Epithelial cell of proximal tubule (primary cell): ENCODE results near the gene EXTL1. TPM values are rescaled to one million over a fixed set of nuclear protein-coding genes. Genes with fewer than 3 reads are reported as not detected.

Source experiments
- DNase-seq: peaks from one replicate; pipeline ENCODE4 v3.0.0-alpha.2; 2011; ENCODE audit warnings: low read depth
- H3K4me3 ChIP-seq: 2 replicates; pipeline ENCODE4 v1.5.1; 2011; ENCODE audit warnings: low read depth, mild to moderate bottlenecking, low read length
- CTCF ChIP-seq: conservative IDR thresholded peaks from 2 replicates; pipeline ENCODE4 v1.5.1; 2012; ENCODE audit warnings: low read depth, mild to moderate bottlenecking, low read length
- total RNA-seq: library from RNA; depleted of rRNA; stranded (reverse); fragments of >200 nt; gene quantifications from 2 replicates; pipeline ENCODE4 v1.2.3, GENCODE V29; 2015

Gene EXTL1
- total RNA-seq, 1 donor from 2014 or later, result 0.12 TPM

- no peak for DNase-seq
- no peak within 1 kb of the TSS for H3K4me3 ChIP-seq
- no peak for TF ChIP-seq CTCF
Observed at GRCh38 chr1:26067432-26067911, 45.9 kb downstream of the EXTL1 start, which contains the start of gene TRIM63. Gene TRIM63, minus strand, starts transcription at chr1:26067630. Its CDS starts 136 bp downstream, at chr1:26067494.

- TF ChIP-seq CTCF, result no peak
- no peak for DNase-seq
- H3K4me3 ChIP-seq, result no peak overlapping the region
Observed at GRCh38 chr1:26069941-26070295, 48.3 kb downstream of the EXTL1 start.

- DNase-seq, result no peak
- TF ChIP-seq CTCF, result no peak
- no peak overlapping the region for H3K4me3 ChIP-seq
Observed at GRCh38 chr1:26070296-26070962, 48.9 kb downstream of the EXTL1 start.

GRCh38 chr1:26070963-26071342 is 49.4 kb downstream of the EXTL1 start:
- no peak for DNase-seq
- no peak overlapping the region for H3K4me3 ChIP-seq
- TF ChIP-seq CTCF, result no peak

GRCh38 chr1:26072305-26072704 is 50.7 kb downstream of the EXTL1 start:
- no peak overlapping the region for H3K4me3 ChIP-seq
- DNase-seq, result no peak
- TF ChIP-seq CTCF, result no peak

GRCh38 chr1:26075421-26076144 is 54.0 kb downstream of the EXTL1 start:
- no peak for DNase-seq
- no peak overlapping the region for H3K4me3 ChIP-seq
- TF ChIP-seq CTCF, result no peak
